HEK293T (cell line): Measurements from ENCODE around the gene UGT1A4.

Experiments used
- CTCF ChIA-PET: fragments of 350-600 bp; formaldehyde crosslinking; extraction: SDS; loops from one replicate; lab custom pipeline; 2021; ENCODE audit warnings: antibody characterized with exemption, inconsistent platforms; lab: Yijun Ruan, JAX
- POLR2A ChIA-PET: fragments of 350-600 bp; formaldehyde crosslinking; extraction: SDS; loops from one replicate; lab custom pipeline; 2020; ENCODE audit warnings: antibody characterized with exemption, inconsistent platforms; lab: Yijun Ruan, JAX
- DNase-seq: peaks from one replicate; pipeline ENCODE4 v3.0.0; 2012; ENCODE audit warnings: mixed read lengths; ENCODE audit errors: extremely low spot score
- ARNT ChIP-seq: fragments of 450-650 bp; IDR thresholded peaks from 2 replicates; pipeline ENCODE4 v1.6.1; 2017; ENCODE audit warnings: mild to moderate bottlenecking
- BHLHE40 ChIP-seq: fragments of 450-650 bp; IDR thresholded peaks from 2 replicates; pipeline ENCODE4 v1.6.1; 2016; ENCODE audit warnings: mild to moderate bottlenecking, moderate library complexity, borderline replicate concordance
- CTBP1 ChIP-seq: fragments of 450-650 bp; IDR thresholded peaks from 2 replicates; pipeline ENCODE4 v1.6.1; 2016; ENCODE audit warnings: borderline replicate concordance
- ELF4 ChIP-seq: fragments of 450-650 bp; IDR thresholded peaks from 2 replicates; pipeline ENCODE4 v1.6.1; 2017; ENCODE audit warnings: antibody characterized with exemption
- FOXA1 ChIP-seq: fragments of 450-650 bp; IDR thresholded peaks from 2 replicates; pipeline ENCODE4 v1.6.1; 2016; ENCODE audit warnings: mild to moderate bottlenecking
- FOXK2 ChIP-seq: fragments of 450-650 bp; IDR thresholded peaks from 2 replicates; pipeline ENCODE4 v1.6.1; 2016; ENCODE audit warnings: mild to moderate bottlenecking
- FOXM1 ChIP-seq: fragments of 450-650 bp; IDR thresholded peaks from 2 replicates; pipeline ENCODE4 v1.6.1; 2017; ENCODE audit warnings: mild to moderate bottlenecking, borderline replicate concordance
- HDGF ChIP-seq: fragments of 450-650 bp; IDR thresholded peaks from 2 replicates; pipeline ENCODE4 v1.6.1; 2017; ENCODE audit warnings: antibody characterized with exemption, borderline replicate concordance
- L3MBTL2 ChIP-seq: fragments of 450-650 bp; conservative IDR thresholded peaks from 2 replicates; pipeline ENCODE4 v1.6.1; 2016; ENCODE audit warnings: mild to moderate bottlenecking
- LEF1 ChIP-seq: fragments of 450-650 bp; IDR thresholded peaks from 2 replicates; pipeline ENCODE4 v1.6.1; 2017; ENCODE audit warnings: mild to moderate bottlenecking, borderline replicate concordance
- NFRKB ChIP-seq: fragments of 450-650 bp; IDR thresholded peaks from 2 replicates; pipeline ENCODE4 v1.6.1; 2016; ENCODE audit warnings: mild to moderate bottlenecking, moderate library complexity
- SP1 ChIP-seq: fragments of 450-650 bp; IDR thresholded peaks from 2 replicates; pipeline ENCODE4 v1.6.1; 2017
- SUZ12 ChIP-seq: fragments of 450-650 bp; IDR thresholded peaks from 2 replicates; pipeline ENCODE4 v1.6.1; 2016; ENCODE audit warnings: mild to moderate bottlenecking
- TARDBP ChIP-seq: fragments of 450-650 bp; IDR thresholded peaks from 2 replicates; pipeline ENCODE4 v1.6.1; 2016
- ZNF384 ChIP-seq: fragments of 450-650 bp; IDR thresholded peaks from 2 replicates; pipeline ENCODE4 v1.6.1; 2016
- TF ChIP-seq, protein P1 (sequence below): fragments of 450-650 bp; IDR thresholded peaks from 2 replicates; pipeline ENCODE4 v1.6.1; 2016

UGT1A4 gene

GRCh38 chr2:233764264-233764663, 45.7 kb downstream of the UGT1A4 start:
- ChIA-PET CTCF (no interaction called here), POLR2A (no interaction called here)
- no peak for DNase-seq
- TF ChIP-seq CTBP1 (no peak), FOXA1 (no peak), SUZ12 (no peak), ELF4 (no peak), LEF1 (no peak), L3MBTL2 (no peak), SP1 (no peak), ZNF384 (no peak), BHLHE40 (no peak), TARDBP (no peak), FOXM1 (no peak), FOXK2 (no peak), NFRKB (no peak), HDGF (no peak)
- TF ChIP-seq, protein P1, sequence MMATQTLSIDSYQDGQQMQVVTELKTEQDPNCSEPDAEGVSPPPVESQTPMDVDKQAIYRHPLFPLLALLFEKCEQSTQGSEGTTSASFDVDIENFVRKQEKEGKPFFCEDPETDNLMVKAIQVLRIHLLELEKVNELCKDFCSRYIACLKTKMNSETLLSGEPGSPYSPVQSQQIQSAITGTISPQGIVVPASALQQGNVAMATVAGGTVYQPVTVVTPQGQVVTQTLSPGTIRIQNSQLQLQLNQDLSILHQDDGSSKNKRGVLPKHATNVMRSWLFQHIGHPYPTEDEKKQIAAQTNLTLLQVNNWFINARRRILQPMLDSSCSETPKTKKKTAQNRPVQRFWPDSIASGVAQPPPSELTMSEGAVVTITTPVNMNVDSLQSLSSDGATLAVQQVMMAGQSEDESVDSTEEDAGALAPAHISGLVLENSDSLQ: no peak

DNA sequence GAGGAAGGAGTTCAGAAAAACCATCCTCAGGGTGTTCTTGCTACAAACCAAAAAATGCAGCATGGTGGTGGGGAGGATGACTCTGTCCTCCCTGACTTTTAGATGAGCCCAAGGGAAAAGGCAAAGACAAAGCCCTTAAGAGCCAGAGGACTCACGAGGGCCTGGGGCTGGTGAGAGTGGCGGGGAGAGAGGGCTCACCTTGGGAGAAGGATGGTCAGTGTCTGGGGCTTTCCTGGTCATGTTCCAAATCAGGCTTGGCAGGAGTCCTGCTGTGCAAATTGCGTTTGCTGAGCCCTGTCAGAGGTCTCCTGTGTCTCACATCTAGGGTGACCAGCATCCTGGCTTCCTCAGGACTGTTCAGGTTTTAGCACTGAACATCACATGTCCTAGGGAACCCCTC, 46.2 kb downstream of the UGT1A4 start:
- no peak for DNase-seq
- TF ChIP-seq CTBP1 (no peak), ZNF384 (no peak), FOXK2 (no peak), BHLHE40 (no peak)
- ChIA-PET POLR2A (no interaction called here), CTCF (no interaction called here)

GRCh38 chr2:233766416-233766815, 47.9 kb downstream of the UGT1A4 start:
- TF ChIP-seq ARNT: no peak
- no peak for TF ChIP-seq ELF4
- no peak for TF ChIP-seq FOXM1
- TF ChIP-seq FOXA1: no peak
- TF ChIP-seq, protein P1: no peak
- no peak for TF ChIP-seq TARDBP
- no peak for TF ChIP-seq SP1
- no peak for TF ChIP-seq SUZ12
- no peak for TF ChIP-seq FOXK2
- TF ChIP-seq HDGF: no peak
- TF ChIP-seq CTBP1: no peak
- no peak for TF ChIP-seq NFRKB
- TF ChIP-seq L3MBTL2: no peak
- no peak for TF ChIP-seq ZNF384
- TF ChIP-seq LEF1: no peak
- no peak for TF ChIP-seq BHLHE40
- no peak for DNase-seq
- POLR2A ChIA-PET: no interaction called here
- CTCF ChIA-PET: interaction anchor here (0.6 kb wide), 1 partner anchor 9 kb away, joined by 4 read pairs; no protein-coding TSS in a partner anchor

DNA sequence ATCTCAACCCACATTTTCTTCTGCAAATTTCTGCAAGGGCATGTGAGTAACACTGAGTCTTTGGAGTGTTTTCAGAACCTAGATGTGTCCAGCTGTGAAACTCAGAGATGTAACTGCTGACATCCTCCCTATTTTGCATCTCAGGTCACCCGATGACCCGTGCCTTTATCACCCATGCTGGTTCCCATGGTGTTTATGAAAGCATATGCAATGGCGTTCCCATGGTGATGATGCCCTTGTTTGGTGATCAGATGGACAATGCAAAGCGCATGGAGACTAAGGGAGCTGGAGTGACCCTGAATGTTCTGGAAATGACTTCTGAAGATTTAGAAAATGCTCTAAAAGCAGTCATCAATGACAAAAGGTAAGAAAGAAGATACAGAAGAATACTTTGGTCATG, 49.5 kb downstream of the UGT1A4 start:
- DNase-seq: no peak
- ChIA-PET CTCF (no interaction called here), POLR2A (no interaction called here)
- TF ChIP-seq ARNT (no peak), ZNF384 (no peak), BHLHE40 (no peak), CTBP1 (no peak), LEF1 (no peak), TARDBP (no peak)
- TF ChIP-seq, protein P1: no peak

- no peak for TF ChIP-seq SUZ12
- no peak for TF ChIP-seq TARDBP
- TF ChIP-seq ARNT: no peak
- no peak for TF ChIP-seq FOXK2
- no peak for TF ChIP-seq ELF4
- TF ChIP-seq LEF1: no peak
- TF ChIP-seq, protein P1: no peak
- no peak for TF ChIP-seq L3MBTL2
- no peak for DNase-seq
- CTCF ChIA-PET: no interaction called here
- POLR2A ChIA-PET: no interaction called here
Measured at GRCh38 chr2:233769260-233769659, 50.7 kb downstream of the UGT1A4 start.

DNA sequence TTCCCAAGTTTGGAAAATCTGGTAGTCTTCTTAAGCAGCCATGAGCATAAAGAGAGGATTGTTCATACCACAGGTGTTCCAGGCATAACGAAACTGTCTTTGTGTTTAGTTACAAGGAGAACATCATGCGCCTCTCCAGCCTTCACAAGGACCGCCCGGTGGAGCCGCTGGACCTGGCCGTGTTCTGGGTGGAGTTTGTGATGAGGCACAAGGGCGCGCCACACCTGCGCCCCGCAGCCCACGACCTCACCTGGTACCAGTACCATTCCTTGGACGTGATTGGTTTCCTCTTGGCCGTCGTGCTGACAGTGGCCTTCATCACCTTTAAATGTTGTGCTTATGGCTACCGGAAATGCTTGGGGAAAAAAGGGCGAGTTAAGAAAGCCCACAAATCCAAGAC, 53.6 kb downstream of the UGT1A4 start:
- TF ChIP-seq L3MBTL2: no peak
- TF ChIP-seq ARNT: no peak
- no peak for TF ChIP-seq SUZ12
- TF ChIP-seq FOXK2: no peak
- no peak for TF ChIP-seq FOXA1
- no peak for TF ChIP-seq TARDBP
- TF ChIP-seq ZNF384: no peak
- TF ChIP-seq BHLHE40: no peak
- no peak for DNase-seq
- ChIA-PET POLR2A (no interaction called here), CTCF (no interaction called here)
